Coronary artery (tissue), 2 donors: ENCODE measurements around the gene BST1.

Source experiments
- DNase-seq: peaks from one replicate; pipeline ENCODE4 v3.0.0-alpha.2; 2017; ENCODE audit warnings: low spot score
- H3K27ac ChIP-seq, 2 donors: fragments of 200-600 bp; sonication (generic); one replicate each; pipeline ENCODE4 v1.5.1; 2016 to 2019
- H3K4me3 ChIP-seq: fragments of 200-600 bp; sonication (generic); 2 replicates; pipeline ENCODE4 v1.5.1; 2016; ENCODE audit warnings: mild to moderate bottlenecking, moderate library complexity
- TF ChIP-seq, protein P1 (sequence below): fragments of 200-600 bp; sonication (generic); IDR thresholded peaks from one replicate; pipeline ENCODE4 v1.5.1; 2019; ENCODE audit warnings: antibody characterized with exemption

BST1 gene

DNA sequence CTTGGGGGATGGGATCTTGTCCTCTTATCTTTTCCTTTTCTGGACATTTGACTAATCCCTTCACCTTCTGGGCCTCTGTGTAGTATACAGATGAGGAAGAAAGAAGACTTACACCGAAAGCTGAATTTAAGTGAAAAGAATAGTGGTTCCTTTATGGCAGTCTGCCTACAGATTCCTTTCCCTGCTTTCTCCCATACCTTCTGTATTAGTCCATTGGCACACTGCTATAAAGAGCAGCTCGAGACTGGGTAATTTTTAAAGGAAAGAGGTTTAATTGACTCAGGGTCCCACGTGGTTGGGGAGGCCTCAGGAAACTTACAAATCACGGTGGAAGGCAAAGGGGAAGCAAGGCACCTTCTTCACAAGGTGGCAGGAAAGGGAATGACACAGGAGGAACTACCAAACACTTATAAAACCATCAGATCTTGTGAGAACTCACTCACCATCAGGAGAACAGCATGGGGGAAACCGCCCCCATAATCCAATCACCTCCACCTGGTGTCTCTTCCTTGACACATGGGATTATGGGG is 41.2 kb downstream of the BST1 start:
- no peak overlapping the region for H3K4me3 ChIP-seq
- TF ChIP-seq, protein P1, sequence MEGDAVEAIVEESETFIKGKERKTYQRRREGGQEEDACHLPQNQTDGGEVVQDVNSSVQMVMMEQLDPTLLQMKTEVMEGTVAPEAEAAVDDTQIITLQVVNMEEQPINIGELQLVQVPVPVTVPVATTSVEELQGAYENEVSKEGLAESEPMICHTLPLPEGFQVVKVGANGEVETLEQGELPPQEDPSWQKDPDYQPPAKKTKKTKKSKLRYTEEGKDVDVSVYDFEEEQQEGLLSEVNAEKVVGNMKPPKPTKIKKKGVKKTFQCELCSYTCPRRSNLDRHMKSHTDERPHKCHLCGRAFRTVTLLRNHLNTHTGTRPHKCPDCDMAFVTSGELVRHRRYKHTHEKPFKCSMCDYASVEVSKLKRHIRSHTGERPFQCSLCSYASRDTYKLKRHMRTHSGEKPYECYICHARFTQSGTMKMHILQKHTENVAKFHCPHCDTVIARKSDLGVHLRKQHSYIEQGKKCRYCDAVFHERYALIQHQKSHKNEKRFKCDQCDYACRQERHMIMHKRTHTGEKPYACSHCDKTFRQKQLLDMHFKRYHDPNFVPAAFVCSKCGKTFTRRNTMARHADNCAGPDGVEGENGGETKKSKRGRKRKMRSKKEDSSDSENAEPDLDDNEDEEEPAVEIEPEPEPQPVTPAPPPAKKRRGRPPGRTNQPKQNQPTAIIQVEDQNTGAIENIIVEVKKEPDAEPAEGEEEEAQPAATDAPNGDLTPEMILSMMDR: no peak
- H3K27ac ChIP-seq: no peak overlapping the region
- no peak for DNase-seq

DNA sequence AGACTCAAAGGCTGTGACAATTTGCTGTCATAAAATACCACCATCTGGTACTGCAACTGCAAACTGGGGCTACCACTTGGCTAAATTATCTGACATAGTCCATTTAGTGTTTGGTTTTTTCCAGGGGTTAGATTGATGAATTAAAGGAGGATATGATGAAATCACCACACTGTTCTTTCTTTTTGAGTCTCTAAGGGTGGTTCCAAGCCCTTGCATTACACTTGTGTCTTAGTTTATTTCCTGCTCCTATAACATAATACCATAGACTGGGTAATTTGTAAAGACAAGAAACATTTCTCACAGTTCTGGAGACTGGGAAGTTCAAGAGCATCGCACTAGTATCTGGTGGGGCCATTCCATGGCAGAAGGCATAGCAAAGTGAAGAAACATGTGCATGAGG is 43.2 kb downstream of the BST1 start:
- Histone ChIP-seq H3K27ac (no peak overlapping the region), H3K4me3 (no peak overlapping the region)
- no peak for DNase-seq
- TF ChIP-seq, protein P1: no peak

DNA sequence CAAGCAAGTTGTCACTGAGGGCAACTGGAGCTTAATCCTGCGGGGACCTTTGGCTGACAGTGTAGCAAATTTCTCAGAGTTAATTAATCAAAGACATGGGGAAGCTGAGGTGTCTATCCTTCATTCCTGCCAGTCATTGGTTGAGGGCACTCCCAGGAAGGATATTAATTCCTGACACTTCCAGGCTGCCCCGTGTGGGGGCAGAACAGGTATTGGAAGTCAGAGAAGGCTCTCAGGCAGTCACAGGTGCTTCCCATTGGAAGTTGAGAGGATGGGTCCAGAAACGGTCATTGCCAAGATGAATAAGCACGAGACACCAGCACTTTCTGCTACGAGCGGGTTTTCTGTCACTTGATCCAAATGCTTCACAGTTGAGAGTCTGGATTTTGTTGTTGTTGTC is 46.1 kb downstream of the BST1 start:
- Histone ChIP-seq H3K4me3 (no peak overlapping the region), H3K27ac (no peak overlapping the region)
- no peak for DNase-seq
- TF ChIP-seq, protein P1: no peak

DNA sequence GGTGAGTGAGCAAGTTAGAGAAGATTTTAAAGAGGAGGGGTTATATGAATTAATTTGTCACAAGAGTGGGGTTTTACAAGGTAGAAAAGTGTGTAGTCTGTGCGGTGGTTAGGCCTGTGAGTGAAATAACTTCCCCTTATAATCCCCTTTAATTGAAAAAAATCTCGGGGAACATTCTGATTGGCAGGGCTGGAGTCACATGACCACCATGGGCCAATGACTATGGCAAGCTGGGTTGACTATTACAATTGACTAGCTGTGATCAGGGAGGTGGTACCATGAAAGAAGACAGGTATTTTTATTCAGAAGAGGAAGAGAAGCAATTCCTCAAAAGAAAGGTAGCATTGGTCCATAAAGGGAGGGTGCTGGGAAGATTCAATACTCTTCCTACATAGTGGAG is 48.3 kb downstream of the BST1 start:
- H3K27ac ChIP-seq: no peak overlapping the region
- TF ChIP-seq, protein P1: no peak
- no peak for DNase-seq
- H3K4me3 ChIP-seq: no peak overlapping the region

DNA sequence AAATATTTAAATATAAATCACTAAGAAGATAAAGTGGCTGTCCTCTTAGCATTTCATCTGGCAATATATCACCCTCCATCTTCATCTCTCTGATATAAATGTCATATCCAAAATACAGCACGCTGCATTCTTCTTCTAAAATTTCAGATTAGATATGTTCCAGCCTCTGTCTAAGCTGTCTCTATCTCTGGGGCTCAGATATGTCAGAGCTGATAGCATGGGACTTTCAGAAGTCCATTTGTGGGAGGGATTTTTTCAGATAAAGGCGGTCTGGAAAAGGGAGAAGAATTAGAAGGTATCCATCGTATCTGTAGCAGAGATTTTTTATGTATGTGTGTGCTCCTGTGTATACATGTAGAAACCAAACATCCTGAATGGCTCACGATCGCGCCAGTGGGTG is 50.2 kb downstream of the BST1 start:
- no peak overlapping the region for H3K27ac ChIP-seq
- DNase-seq: no peak
- TF ChIP-seq, protein P1: no peak

DNA sequence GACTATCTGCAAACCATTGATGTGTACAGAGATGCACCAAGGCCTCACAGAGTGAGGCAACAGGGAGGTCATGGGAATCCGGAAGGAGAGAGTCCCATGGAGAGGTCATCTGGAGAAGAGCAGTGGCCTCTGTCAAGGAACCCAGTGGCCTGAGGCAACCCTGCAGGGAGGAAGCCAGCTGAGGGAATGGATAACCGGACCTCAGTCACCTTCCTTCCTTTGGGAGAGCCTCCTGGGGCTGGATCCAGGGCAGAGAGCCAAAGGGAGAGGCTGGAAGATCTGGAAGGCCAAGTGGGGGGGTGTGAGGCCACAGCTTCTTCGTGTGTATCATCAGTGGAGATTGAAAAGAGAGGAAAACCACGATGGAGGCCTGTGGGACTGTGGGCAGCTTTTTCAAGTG is 50.9 kb downstream of the BST1 start:
- H3K4me3 ChIP-seq: no peak overlapping the region
- H3K27ac ChIP-seq: no peak overlapping the region
- no peak for DNase-seq
- TF ChIP-seq, protein P1: no peak

More for the DNA sequence above, 50.2 kb downstream of the BST1 start:
- no peak overlapping the region for H3K4me3 ChIP-seq

DNA sequence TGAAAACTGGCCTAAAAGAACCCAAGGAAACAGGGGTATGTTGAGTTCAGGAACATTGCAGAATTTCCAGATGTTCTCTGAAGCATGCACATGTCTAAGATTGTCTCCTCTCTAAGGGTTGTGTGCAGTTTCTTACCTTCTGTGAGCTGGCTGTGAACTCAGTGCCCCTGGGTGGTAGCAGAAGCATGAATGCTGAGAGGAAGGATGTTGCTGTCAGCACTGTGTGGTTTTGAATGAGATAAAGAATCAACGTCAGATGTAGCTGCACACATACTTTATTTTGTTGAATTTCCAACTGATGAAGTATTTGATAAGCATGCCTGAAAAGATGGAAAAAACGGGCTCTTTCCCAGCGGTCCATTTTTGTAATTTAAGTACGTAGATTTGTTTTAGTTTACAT is 51.5 kb downstream of the BST1 start:
- no peak overlapping the region for H3K27ac ChIP-seq
- H3K4me3 ChIP-seq: no peak overlapping the region
- no peak for DNase-seq
- TF ChIP-seq, protein P1: no peak
